Measurements from ENCODE around the gene ZNF644. TPM values are rescaled to one million over a fixed set of nuclear protein-coding genes. Genes with fewer than 3 reads are reported as not detected.
"Not testable (repeated sequence)": the region's sequence is repeated elsewhere in the genome, so short reads cannot be mapped to it uniquely, and the experiment has no call there.

Gene ZNF644
- total RNA-seq (ENCODE audit: insufficient read depth, low replicate concordance): 127 TPM

DNA sequence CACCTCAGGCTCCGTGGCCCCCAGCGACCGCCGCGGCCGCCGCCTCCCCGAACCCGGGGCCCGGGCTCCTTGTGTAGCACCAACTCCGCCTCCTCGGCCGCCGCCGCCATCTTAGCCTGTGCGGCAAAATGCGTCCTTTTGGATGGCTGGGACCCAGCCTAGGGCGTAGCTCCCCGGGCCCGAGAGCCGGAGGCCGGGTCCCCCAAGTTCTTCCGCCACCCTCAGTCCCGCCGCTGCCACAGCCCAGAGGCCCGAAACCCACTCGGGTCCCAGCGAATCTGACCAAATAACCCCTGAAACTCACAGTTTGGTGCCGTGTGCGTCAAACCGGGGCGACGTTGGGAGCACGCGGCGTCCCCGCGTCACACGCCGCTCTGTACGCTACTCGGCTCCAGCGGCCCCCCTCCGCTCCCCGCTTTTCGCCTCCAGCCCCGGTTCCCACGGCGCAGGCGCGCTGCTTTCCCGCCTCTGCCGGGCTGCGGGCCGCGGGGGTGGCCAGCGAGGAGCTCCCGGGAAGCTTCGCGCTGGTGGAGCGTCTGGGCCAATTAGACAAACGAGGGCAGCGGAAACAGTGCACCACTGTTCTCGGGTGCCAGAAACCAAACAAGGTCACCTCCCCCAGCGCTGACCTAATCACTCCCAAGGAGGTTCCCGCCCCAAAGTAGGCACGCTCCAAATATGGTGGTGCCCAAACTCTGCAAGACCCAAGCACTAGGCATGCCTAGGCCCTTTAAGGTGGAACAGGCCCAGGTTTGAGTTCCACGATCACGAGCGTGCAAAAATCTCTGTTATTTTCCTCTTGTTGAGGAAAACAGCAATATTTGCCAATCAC lies at the start of gene ZNF644:
TSS of gene ZNF644 (minus strand) at position 350 of the 832 bp plus-strand sequence. CDS start 39,682 bp downstream, outside the sequence.
- DNase-seq (ENCODE audit: low spot score): peak; percentile 95

DNA sequence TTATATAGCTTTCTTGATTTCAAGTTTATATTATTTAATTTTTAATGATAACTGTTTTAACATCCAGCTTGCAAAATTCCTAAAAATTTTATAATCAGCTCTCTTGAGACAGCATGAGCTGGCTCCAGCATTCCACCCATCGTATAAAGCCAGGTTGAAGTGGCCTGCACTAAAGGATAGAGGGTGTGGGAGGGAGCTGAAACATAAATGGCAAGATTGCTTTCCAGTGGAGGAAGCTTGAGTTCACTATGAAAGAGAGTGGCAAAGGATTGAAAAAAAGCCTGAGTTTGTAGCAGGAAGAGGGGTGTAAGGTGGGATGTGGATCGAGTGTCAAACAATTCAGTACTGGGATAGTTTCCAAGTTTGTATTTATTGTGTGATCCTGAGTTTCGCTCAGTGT lies 48.5 kb upstream of the ZNF644 start:
- DNase-seq (ENCODE audit: low spot score): peak; percentile 13

GRCh38 chr1:91066538-91066937 lies 44.7 kb upstream of the ZNF644 start:
- DNase-seq (ENCODE audit: low spot score): no peak

DNA sequence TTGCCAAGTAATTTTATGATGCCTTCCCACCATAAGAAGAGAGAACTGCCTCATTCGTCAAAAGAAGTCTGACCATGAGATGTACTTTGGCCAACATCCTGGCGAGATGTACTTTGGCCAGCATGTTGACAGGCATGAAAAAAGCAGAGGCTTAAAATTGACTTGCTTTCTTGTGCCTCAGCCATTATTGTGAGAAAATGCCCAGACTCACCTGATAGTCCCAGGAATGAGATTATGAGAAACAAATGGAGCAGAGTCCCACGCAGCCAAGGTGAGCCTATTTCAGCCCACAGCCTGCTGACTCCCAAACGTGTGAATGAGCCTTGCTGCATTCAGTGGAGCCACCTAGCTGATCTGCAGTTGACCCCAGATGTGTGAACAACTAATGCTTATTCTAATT lies 43.5 kb upstream of the ZNF644 start:
- DNase-seq (ENCODE audit: low spot score): no peak

- DNase-seq (ENCODE audit: low spot score): not testable (repeated sequence)
Observed at GRCh38 chr1:91063403-91063802, 41.6 kb upstream of the ZNF644 start.

GRCh38 chr1:91059157-91059556 lies 37.3 kb upstream of the ZNF644 start:
- DNase-seq (ENCODE audit: low spot score): no peak

DNA sequence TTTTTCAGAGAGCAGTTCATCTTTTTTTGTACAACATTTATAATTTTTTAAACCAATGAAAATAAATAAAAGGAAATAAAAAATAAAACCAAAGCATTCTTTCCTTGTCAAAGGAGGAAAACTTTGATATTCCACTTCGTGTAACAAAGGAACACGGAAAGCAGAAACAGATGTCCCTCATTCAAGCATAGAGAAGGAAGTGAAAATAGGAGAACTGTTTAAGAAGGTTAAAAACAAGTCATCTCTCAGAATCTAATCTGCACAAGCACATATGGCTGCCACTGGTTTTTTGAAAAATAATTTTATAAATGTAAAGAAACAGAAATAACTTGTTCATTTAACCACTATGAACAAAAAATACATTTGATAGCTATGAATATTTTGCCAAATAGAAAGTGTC lies 35.9 kb upstream of the ZNF644 start:
- DNase-seq (ENCODE audit: low spot score): no peak

GRCh38 chr1:91054780-91055481 lies 33.1 kb upstream of the ZNF644 start:
- no peak for DNase-seq (ENCODE audit: low spot score)

DNA sequence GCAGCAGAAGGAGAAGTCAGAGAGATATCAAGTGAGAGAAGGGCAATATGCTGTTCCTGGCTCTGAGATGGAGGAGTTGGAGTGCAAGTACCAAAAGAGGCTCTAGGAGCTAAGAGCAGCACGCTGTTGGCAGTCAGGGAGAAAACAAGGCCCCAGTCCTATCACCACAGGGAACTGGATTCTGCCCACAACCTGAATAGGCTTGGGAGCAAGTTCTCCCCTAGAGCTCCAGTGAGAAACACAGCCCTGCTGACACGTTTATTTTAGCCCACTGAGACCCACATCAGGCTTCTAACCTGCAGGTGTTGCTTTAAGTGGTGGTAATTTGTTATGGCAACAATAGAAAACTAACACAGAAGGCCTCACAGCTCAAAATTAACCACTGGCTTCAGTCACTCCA lies 31.8 kb upstream of the ZNF644 start:
- DNase-seq (ENCODE audit: low spot score): no peak

- DNase-seq (ENCODE audit: low spot score): not testable (repeated sequence)
Observed at GRCh38 chr1:91049551-91049950, 27.7 kb upstream of the ZNF644 start.

DNA sequence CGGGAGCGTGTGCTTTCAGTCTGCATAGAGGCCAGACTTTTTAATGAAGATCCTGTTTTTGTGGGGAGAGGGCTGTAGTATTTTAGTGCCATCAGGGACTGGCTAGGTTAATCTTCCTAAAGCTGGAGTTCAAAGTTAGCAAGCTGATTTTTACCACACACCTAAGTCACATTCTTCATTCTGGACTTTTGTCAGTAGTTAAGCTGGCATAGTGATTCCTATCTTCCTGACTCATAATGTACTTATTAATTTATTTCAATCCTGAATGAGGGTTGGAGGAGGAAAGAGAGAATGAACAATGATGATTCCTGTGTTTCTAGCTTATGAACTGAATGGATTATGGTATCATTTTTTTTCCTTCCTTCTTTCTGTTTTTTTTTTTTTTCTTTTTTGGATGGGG lies 24.9 kb upstream of the ZNF644 start:
- DNase-seq (ENCODE audit: low spot score): no peak

DNA sequence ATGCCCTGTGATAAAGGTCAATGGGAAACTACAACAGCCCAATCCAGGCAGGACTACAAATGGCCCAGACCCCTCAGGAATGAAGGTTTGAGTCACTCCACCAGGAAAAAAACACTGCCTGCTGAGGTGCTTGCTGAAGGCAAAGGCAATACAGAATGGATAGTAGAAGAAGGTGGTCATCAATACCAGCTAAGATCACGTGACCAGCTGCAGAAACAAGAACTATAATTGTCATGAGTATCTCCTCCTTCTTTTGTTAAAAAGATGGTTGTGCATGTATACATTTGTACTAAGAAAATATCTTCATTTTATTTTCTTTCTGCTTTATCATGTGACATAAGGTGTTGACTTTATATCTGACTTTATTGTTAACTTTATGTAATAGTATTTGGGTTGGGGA lies 23.4 kb upstream of the ZNF644 start:
- no peak for DNase-seq (ENCODE audit: low spot score)

DNA sequence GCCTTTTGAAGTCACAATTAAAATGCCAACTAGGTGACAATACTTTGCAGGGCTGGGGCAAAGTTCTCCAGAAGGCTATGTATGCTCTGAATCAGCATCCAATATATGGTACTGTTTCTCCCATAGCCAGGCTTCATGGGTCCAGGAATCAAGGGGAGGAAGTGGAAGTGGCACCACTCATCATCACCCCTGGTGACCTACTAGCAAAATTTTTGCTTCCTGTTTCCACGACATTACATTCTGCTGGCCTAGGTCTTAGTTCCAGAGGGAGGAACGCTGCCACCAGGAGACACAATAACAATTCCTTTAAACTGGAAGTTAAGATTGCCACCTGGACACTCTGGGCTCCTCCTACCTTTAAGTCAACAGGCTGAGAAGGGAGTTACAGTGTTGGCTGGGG lies 22.9 kb upstream of the ZNF644 start:
- not testable (repeated sequence) for DNase-seq (ENCODE audit: low spot score)

DNA sequence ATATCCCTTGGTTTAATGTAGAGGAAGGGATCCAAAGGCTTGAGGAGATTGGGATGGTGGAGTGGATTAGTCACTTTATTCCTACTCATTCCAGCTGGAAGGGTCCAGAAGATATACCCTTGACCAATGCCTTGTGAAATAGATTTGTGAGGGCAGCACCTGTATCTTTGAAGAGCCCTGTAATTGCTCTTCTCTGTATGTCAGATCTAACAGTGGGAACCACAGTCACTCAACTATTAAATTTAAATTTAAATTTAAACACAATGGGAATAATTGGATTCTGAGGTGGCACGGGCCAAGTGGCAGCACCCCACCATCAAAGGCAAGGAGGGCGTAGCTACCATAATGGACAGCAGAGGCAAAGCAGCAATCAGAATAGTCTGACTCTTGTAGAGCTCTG lies 20.5 kb upstream of the ZNF644 start:
- not testable (repeated sequence) for DNase-seq (ENCODE audit: low spot score)

DNA sequence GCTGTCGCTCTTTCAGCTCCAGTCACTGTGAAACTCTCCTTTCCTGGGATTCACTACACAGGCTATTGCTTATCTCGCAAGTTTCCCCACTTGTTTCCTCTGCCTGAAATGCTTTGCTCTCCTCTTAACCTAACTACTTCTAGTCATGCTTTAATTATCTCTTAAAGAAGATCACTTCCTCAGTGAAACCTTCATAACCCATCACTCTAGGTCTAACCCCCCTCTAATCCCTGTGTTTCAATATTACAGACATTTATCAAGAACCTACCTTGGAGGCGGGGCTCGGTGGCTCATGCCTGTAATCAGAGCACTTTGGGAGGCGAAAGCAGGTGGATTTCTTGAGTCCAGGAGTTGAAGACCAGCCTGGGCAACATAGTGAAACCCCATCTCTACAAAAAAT lies 16.7 kb upstream of the ZNF644 start:
- no peak for DNase-seq (ENCODE audit: low spot score)

DNA sequence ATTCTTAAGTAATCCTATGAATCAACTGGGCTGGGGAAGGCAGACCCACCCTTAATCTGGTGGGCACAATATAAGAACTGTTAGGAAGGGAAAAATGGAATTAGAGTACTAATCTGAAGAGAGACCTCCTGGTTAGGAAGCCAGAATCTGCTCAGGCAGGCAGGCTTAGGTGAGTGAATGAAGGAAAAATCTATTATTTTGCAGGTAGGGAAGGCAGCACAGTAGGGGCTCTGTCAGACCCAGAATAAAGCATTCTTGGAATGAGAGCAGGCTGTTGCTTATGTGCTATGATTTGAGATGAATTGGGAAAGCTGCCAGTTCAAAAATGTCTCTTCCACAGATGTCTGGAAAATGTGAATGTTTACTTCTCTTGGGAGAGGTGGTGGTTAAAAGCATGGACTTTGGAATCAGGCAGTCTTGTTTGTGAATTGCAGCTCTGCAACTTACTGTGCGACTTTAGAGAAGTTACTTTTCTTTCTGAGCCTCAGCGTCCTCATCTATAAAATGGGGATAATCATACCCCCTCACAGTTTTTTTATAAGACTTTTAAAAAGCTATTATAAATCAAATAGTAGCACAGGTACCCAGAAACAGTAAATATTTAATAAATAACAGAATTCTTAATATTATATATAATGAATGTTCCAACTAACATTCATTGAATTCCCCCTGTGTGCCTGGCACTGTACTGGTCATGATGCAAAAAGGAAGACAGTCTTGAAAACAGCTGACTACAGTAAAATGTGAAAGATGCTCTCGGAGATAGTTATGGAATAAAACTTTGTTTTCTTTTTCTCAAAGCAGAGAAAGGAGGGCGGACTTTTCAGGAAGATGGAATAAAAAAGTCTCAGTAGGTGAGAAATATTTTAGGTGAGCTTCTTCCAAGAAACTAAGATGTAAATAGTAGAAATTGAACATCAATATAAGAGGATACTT lies 15.3 kb upstream of the ZNF644 start:
- peak; percentile 64 for DNase-seq (ENCODE audit: low spot score)

DNA sequence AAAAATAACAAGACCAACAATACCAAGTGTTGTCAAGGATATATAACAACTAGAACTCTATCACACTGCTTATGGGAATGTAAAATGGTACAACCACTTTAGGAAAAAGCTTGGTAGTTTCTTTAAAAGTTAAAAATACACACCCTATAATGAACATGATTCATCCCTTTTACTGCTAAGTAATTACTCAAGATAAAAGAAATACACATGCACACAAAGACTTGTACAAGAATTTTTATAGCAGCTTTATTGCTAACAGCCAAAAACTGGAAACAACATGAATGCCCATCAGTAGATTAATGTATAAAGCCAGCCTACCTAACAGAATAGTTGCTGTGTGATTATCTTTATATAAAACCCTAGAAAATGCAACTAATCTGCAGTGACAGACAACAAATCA lies 10.5 kb upstream of the ZNF644 start:
- DNase-seq (ENCODE audit: low spot score): no peak

DNA sequence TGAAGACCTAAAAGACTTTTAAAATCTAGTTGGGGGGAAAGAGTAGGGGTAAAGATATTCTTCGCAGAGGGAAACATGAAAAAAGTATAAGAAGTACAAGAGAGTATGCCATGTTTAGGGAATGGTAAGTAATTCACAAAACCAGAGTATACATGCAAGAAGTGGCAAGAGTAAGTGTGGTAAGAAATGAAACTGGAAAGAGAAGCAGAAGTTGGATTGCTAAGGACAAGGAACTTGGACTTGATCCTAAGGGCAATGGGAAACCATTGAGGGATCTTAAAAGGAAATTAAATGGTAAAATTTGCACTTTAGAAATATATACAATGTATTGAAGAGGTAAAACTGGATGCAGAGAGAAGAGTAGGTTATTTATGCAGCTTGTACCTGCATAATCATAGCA lies 9.2 kb upstream of the ZNF644 start:
- no peak for DNase-seq (ENCODE audit: low spot score)

GRCh38 chr1:91026777-91027176 lies 4.9 kb upstream of the ZNF644 start:
- DNase-seq (ENCODE audit: low spot score): no peak

DNA sequence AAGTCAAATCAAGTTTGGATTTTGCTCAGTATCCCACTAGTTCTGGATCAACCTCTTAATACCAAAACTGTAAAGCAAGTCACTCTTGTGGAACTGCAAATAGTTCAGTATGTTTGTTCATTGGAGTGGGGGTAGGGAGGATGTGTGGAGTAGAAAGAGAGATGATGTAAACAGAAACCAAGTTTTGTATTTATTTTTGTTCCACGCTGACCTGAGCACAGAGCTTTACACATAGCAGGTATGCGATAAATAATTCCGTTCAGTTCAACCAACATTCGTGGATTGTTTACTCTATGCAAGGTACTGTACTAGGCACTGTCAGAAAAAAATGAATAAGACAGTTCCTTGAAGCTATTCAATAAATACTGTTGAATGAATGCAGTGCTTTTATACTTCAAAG lies 4.5 kb upstream of the ZNF644 start:
- no peak for DNase-seq (ENCODE audit: low spot score)

DNA sequence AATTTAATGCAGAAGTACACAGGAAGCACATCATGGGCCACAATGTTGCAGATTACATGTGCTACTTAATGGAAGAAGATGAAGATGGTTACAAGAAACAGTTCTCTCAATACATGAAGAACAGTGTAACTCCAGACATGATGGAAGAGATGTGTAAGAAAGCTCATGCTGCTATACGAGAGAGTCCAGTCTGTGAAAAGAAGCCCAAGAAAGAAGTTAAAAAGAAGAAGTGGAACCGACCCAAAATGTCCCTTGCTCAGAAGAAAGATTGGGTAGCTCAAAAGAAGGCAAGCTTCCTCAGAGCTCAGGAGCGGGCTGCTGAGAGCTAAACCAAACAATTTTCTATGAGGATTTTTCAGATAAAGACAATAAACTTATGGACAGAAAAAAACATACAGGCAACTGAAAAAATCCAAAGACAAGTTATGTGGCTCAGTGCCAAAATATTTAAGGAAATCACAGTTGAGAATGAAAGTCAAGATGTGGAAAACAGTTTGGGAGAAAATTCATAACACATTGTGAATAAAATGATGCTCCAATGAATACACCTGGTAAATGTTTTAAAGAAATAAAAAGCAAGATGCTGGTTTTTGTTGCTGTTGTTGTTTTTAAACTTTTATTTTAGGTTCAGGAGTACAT lies 2.8 kb upstream of the ZNF644 start:
- DNase-seq (ENCODE audit: low spot score): no peak

Data from umbilical cord (tissue), 2 donors.